GM12874 (cell line): ENCODE data around the gene RSPH6A.

Source experiments
- TF ChIP-seq, protein P1 (sequence below): IDR thresholded peaks from 2 replicates; pipeline ENCODE4 v1.5.1; 2011; ENCODE audit warnings: low read depth, mild to moderate bottlenecking, control low read depth, low read length, moderate library complexity; ENCODE audit not compliant: insufficient read depth

RSPH6A gene

DNA sequence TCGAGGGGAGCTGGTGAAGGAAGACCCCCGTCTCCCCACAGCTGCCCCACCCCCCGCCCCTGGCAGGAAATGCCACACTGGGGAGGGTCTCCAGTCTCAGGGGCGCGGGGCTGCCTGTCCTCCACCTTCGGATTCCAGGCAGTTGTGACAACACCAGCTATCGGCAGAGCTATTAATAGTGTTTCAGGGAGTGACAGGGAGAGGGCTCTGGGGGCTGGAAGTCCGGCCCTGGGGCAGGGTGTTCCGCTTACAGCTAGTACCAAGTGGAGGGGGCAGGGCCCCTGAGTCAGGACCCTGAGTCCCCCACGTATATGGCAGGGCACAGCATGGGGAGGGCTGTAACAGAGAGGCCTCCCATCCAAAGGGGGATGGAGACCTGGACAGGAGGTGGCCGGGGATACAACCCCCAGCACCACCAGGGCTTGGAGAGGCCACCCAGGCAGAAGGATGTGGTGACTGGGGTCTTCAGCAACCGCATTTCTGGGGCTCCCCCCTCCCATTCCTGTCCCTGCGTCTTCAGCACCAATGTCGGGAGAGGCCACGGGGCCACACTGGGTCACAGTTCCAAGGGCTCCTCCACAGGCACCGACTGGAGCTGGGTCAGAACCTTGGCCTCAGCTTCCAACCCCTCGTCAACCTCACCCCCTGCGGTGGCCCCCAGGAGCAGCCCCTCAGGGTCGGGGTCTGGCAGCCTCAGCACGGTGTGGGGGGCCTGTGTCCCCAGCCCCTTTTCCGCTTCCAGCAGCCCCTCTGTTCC lies 50.0 kb downstream of the RSPH6A start:
- TF ChIP-seq, protein P1, sequence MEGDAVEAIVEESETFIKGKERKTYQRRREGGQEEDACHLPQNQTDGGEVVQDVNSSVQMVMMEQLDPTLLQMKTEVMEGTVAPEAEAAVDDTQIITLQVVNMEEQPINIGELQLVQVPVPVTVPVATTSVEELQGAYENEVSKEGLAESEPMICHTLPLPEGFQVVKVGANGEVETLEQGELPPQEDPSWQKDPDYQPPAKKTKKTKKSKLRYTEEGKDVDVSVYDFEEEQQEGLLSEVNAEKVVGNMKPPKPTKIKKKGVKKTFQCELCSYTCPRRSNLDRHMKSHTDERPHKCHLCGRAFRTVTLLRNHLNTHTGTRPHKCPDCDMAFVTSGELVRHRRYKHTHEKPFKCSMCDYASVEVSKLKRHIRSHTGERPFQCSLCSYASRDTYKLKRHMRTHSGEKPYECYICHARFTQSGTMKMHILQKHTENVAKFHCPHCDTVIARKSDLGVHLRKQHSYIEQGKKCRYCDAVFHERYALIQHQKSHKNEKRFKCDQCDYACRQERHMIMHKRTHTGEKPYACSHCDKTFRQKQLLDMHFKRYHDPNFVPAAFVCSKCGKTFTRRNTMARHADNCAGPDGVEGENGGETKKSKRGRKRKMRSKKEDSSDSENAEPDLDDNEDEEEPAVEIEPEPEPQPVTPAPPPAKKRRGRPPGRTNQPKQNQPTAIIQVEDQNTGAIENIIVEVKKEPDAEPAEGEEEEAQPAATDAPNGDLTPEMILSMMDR = no peak

DNA sequence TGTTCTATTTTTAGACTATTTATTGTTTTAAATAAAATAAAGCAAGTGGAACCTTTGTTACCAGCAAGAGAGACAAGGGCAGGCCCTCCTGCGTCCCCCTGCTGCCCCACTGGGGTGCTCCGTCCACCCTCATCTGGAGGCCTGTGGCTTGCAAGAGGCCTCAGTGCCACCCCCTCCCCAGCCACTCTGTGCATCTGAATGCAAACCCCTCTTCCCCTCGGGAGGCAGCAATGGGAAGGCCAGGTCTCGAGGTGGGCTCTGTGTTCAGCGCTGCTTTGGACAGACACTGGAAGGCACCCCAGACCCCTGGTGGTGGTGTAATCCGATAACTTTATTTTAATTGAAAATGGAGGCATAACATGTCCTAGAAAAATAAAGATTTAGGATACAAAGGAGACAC lies 50.6 kb downstream of the RSPH6A start:
- TF ChIP-seq, protein P1 = no peak

DNA sequence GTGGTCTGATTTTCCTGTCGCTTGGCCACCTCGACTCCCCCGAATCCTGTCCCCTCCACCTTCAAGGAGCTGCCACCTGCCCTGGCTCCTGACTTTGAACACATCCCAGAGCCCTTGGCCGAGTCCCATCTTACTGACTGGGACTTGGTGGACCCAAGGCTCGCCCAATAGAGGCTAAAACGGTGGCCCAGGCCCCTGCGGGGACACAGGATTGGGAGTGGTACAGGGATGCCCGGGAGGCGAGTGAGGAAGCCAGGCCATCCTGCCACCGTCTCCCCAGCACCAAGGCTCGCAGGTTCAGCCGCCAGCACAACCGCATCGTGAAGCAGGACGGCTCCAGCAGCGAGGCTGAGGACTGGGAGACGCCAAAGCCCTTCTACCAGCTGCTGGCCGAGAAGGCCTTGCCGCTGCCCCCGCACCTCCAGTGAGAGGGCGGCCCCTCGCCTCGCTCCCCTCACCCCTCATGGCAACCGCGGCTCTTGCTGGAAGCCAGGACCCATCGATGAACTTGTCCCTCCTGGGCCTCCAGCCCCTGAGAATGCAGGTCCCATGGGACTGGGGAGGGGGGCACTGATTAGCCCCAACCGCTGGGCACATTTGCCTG lies 51.3 kb downstream of the RSPH6A start:
- TF ChIP-seq, protein P1 = no peak

DNA sequence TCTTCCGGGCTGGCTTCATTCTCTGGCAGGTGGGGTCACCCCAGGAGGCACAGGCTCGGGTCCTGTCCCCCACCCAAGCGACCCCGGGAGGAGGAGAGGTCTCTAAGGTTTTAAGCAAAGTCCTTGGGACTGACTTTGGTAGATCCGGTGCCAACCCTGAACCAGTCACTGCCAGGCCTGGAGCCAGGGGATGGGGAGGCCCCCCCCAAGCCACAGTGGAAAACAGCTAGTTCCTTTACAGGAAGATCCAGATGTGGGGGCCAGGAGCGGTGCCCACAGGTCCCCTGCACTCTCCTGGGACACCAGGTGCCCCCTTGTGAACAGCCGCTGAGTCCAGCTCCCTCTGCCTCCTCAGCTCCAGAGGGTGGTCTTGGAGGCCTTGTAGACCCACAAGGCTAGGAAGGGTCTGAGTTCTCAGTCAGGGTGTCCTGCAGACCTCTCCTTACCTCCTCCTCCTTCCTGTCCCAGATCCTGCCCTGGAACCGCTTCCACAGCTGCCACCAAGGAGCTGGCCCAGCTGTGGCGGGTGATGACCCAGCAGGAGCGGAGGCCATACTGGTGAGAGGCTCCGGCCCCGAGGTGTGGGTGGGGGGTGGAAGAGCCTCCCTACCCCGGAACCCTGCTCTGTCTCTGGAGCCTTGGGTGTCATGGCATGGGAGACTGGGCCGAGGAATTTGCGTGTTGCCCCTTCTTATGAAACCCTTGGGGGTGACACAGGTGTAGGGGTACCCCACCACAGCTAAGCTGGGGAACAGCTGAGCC lies 52.1 kb downstream of the RSPH6A start:
- TF ChIP-seq, protein P1 = no peak

DNA sequence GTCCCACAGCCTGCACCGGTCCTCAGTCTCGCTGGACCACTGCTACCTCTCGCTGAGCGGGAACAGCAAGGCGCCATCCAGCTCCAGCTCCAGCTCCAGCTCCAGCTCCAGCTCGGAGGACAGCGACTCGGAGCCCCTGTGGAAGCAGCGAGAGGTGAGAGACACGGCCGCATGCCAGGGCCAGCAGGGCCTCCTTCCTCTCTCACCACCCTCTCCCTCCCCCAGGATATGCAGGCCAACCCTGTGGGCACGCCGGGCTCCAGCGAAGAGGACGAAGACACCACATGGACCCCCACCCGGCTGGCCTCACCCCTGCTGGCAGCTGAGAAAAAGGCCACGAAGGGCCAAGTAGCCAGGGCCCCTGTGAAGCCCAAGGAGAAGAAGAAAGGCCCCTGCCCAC lies 53.4 kb downstream of the RSPH6A start:
- TF ChIP-seq, protein P1 = no peak

DNA sequence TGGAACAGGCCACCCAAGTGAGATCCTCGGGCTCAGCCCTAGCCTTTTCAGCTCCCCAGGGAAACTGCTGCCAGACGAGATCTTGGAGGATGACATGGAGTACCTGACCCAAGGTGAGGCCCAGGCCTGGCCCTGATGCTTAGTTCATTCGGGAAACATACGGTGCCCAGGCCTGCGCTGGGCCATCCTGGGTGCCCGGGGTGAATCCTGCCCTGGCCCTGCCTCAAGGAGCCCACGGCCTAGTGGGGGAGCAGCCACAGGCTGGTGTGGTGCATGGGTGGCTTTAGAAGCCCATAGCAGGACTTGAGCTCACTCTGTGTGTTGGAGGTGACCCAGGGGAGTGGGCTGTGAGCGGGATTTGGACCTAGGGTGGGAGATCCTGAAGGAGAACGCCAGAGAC lies 56.2 kb downstream of the RSPH6A start:
- TF ChIP-seq, protein P1 = no peak

DNA sequence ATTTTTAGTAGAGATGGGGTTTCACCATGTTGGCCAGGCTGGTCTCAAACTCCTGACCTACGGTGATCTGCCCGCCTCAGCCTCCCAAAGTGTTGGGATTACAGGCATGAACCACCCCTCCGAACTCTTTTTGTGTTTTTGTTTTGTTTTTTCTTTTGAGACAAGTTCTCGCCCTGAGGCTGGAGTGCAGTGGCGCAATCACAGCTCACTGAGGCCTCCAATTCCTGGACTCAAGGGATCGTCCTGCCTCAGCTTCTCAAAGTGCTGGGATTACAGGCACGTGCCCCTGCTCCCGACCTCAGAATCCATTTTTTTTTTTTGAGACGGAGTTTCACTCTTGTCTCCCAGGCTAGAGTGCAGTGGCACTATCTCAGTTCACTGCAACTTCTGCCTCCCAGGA lies 57.4 kb downstream of the RSPH6A start:
- TF ChIP-seq, protein P1 = no peak
